Astrocyte of the spinal cord (primary cell): ENCODE data around the gene PTPN3.

Experiments
- DNase-seq: peaks from one replicate; pipeline ENCODE4 v3.0.0; 2011; ENCODE audit warnings: low read depth, low spot score
- H3K4me3 ChIP-seq: 2 replicates; pipeline ENCODE4 v1.5.1; 2011; ENCODE audit warnings: low read depth, mild to moderate bottlenecking, low read length, moderate library complexity
- in situ Hi-C: cut with HindIII; loops from 2 replicates; pipeline ENCODE4 v1.10.0; 2017; ENCODE audit warnings: low sequenced_read_pairs
- TF ChIP-seq, protein P1 (sequence below): IDR thresholded peaks from 2 replicates; pipeline ENCODE4 v1.5.1; 2012; ENCODE audit warnings: low read depth, mild to moderate bottlenecking, low read length, inconsistent platforms

PTPN3 gene

DNA sequence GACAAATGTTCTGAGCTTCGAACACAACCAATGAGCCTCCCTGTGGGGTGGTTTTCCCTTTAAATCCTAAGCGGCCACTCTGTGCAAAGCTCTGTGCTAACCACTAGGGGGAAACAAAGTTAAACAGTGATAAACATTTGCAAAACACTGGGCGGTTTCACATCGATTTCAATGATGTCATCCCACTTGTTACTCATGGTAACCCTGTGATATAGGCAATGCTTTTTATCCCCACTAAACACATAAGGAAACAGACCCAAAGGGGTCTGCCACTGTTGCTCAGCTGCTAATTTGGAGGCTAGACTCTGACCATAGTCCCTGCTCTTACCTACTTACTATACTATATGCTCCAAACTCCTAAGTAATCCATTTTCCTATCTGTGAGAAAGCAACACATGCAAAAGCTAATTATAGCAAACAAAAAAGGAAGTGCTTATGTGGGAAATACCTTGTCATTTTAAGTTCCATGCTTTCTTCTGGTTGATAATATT, 57.3 kb downstream of the PTPN3 start:
- no peak overlapping the region for H3K4me3 ChIP-seq
- TF ChIP-seq, protein P1, sequence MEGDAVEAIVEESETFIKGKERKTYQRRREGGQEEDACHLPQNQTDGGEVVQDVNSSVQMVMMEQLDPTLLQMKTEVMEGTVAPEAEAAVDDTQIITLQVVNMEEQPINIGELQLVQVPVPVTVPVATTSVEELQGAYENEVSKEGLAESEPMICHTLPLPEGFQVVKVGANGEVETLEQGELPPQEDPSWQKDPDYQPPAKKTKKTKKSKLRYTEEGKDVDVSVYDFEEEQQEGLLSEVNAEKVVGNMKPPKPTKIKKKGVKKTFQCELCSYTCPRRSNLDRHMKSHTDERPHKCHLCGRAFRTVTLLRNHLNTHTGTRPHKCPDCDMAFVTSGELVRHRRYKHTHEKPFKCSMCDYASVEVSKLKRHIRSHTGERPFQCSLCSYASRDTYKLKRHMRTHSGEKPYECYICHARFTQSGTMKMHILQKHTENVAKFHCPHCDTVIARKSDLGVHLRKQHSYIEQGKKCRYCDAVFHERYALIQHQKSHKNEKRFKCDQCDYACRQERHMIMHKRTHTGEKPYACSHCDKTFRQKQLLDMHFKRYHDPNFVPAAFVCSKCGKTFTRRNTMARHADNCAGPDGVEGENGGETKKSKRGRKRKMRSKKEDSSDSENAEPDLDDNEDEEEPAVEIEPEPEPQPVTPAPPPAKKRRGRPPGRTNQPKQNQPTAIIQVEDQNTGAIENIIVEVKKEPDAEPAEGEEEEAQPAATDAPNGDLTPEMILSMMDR: peak; percentile 86
- DNase-seq: peak; percentile 88
- in situ Hi-C loops: no loop called here

DNA sequence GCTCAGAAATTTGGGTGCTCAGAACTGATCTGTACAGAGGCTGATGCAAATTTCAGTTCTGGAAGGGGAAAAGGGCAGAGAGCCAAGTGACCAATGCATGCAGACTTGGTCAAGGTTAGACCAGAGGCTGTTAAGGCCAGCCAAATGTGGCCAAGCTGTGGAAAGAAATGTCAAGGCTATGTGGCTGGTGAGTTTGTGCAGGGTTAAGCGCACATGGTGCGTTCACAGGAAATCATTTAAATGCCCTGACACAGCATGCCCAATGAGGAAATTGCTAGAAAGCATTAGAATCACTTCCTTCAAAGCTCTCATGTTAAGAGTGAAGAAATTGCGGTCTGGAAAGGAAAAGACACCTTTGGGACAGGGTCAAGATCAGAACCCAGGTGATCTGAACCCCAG, 58.0 kb downstream of the PTPN3 start:
- DNase-seq: no peak
- TF ChIP-seq, protein P1: no peak
- in situ Hi-C loops: no loop called here
- H3K4me3 ChIP-seq: no peak overlapping the region

DNA sequence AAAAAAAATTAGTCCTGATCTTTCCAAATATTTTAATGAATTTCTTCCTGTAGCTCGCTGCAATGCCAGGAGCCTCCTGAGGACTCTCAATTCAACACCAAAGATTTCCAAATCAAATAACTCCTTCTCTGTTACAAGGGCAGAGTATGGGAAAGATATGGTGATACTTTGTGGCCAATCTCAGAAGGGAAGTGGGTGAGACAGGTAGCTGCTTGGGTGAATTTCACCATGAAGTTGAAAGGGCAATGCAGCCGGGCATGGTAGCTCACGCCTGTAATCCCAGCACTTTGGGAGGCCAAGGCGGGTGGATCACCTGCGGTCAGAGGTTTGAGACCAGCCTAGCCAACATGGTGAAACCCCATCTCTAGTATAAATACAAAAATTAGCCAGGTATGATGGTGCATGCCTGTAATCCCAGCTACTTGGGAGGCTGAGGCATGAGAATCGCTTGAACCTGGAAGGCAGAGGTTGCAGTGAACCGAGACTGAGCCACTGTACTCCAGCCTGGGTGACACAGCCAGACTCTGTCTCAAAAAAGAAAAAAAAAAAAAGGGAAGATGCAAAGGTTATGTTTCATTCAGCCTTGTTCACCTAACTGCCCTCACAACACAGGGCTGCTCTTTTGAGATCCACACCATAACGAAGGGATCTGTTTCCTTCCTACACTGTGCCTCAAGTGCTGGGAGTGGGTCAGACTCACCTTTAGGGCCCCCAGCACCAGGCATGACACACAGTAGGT, 58.6 kb downstream of the PTPN3 start:
- no peak overlapping the region for H3K4me3 ChIP-seq
- TF ChIP-seq, protein P1: no peak
- DNase-seq: no peak
- in situ Hi-C loops: no loop called here

DNA sequence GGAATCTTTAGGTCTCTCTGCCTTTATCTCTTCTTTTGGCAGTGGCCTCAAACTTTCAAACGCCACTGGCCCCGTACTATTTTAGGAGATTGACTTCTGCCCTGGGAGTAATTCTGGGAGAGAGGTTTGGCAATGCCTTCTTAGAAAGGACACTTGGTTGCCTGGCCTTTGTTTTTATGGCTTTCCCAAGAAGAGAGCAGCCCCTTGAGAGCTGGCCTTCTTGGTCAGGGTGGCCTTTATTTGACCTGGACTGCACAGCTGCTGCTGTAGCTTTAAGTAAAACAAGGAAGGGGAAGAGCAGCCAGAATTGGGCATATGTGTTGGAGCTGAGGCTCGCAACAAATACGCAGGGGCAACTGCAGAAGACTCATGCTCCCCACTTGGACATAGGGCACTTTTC, 60.8 kb downstream of the PTPN3 start:
- H3K4me3 ChIP-seq: no peak overlapping the region
- in situ Hi-C loops: no loop called here
- DNase-seq: no peak
- TF ChIP-seq, protein P1: no peak

DNA sequence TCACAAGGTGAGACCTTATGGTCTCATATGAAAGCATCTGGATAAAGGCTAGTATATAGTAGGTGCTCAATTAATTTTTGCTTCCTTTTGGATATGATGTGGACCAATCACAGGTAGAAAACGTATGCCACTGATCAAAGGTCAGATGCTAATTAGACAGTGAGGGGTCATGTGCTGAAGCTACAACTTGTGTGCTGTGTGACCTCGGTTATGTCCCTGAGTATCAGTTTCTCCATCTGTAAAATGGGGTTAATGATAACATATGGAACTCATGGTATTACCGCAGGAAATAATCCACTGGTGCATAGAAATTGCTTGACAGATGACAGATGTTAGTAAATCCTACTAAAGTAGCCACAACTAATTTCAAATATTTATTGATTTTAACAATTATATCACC, 62.0 kb downstream of the PTPN3 start:
- TF ChIP-seq, protein P1: no peak
- in situ Hi-C loops: no loop called here
- H3K4me3 ChIP-seq: no peak overlapping the region
- DNase-seq: no peak

DNA sequence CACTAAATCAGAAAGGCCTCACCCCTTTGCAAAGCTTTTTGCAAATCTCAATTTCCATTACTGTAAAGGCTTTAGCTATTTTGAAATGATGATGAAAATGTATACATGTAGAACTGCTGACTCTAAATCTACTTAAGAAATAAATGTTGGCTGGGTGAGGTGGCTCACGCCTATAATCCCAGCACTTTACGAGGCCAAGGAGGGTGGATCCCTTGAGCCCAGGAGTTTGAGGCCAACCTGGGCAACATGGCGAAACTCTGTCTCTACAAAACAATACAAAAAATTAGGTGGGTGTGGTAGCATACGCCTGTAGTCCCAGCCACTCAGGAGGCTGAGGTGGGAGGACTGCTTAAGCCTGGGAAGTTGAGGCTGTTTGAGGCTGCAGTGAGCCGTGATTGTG, 64.6 kb downstream of the PTPN3 start:
- TF ChIP-seq, protein P1: no peak
- in situ Hi-C loops: no loop called here
- H3K4me3 ChIP-seq: no peak overlapping the region
- no peak for DNase-seq
